Coronary artery (tissue), 2 donors: ENCODE results near the gene PRF1.

Experiments
- DNase-seq: peaks from one replicate; pipeline ENCODE4 v3.0.0-alpha.2; 2017; ENCODE audit warnings: low spot score
- H3K27ac ChIP-seq, 2 donors: fragments of 200-600 bp; sonication (generic); one replicate each; pipeline ENCODE4 v1.5.1; 2016 to 2019
- H3K4me3 ChIP-seq: fragments of 200-600 bp; sonication (generic); 2 replicates; pipeline ENCODE4 v1.5.1; 2016; ENCODE audit warnings: mild to moderate bottlenecking, moderate library complexity
- CTCF ChIP-seq: fragments of 200-600 bp; sonication (generic); IDR thresholded peaks from one replicate; pipeline ENCODE4 v1.5.1; 2019; ENCODE audit warnings: antibody characterized with exemption

Gene PRF1

GRCh38 chr10:70600512-70601395, 1.8 kb downstream of the PRF1 start:
- DNase-seq, result no peak
- Histone ChIP-seq H3K27ac (no peak overlapping the region), H3K4me3 (no peak overlapping the region)
- no peak for TF ChIP-seq CTCF

GRCh38 chr10:70599791-70600190, 2.8 kb downstream of the PRF1 start:
- Histone ChIP-seq H3K4me3 (no peak overlapping the region), H3K27ac (no peak overlapping the region)
- no peak for TF ChIP-seq CTCF
- no peak for DNase-seq

- no peak for TF ChIP-seq CTCF
- DNase-seq, result no peak
- no peak overlapping the region for H3K27ac ChIP-seq
- no peak overlapping the region for H3K4me3 ChIP-seq
Measured at GRCh38 chr10:70599319-70599718, 3.2 kb downstream of the PRF1 start.

- Histone ChIP-seq H3K4me3 (no peak overlapping the region), H3K27ac (no peak overlapping the region)
- DNase-seq, result no peak
- TF ChIP-seq CTCF, result no peak
Measured at GRCh38 chr10:70598857-70599295, 3.7 kb downstream of the PRF1 start.

- H3K4me3 ChIP-seq, result no peak overlapping the region
- DNase-seq, result no peak
- H3K27ac ChIP-seq, result no peak overlapping the region
- TF ChIP-seq CTCF, result no peak
Measured at GRCh38 chr10:70597856-70598815, 4.4 kb downstream of the PRF1 start.

GRCh38 chr10:70596860-70597809, 5.4 kb downstream of the PRF1 start:
- H3K4me3 ChIP-seq, result no peak overlapping the region
- H3K27ac ChIP-seq, result no peak overlapping the region
- no peak for TF ChIP-seq CTCF
- no peak for DNase-seq
